DOHH2 (cell line): ENCODE data around the gene ACTN4.

ENCODE experiments used
- H3F3A ChIP-seq: fragments of 200-600 bp; sonication (generic), shearing (Covaris generic); 2 replicates; pipeline ENCODE4 v1.6.0; 2016; ENCODE audit warnings: antibody characterized with exemption, mild to moderate bottlenecking; ENCODE audit not compliant: control insufficient read depth, insufficient read depth
- H3K27ac ChIP-seq: fragments of 200-600 bp; sonication (generic); 2 replicates; pipeline ENCODE4 v1.5.1; 2014; ENCODE audit warnings: low read depth, mild to moderate bottlenecking, low read length, moderate library complexity
- H3K27me3 ChIP-seq: fragments of 200-600 bp; sonication (generic); 2 replicates; pipeline ENCODE4 v1.6.1; 2014; ENCODE audit warnings: mild to moderate bottlenecking, low read length, mixed read lengths; ENCODE audit not compliant: control insufficient read depth
- H3K36me3 ChIP-seq: fragments of 200-600 bp; sonication (generic); 2 replicates; pipeline ENCODE4 v1.6.1; 2014; ENCODE audit warnings: mild to moderate bottlenecking, low read length, moderate library complexity, mixed read lengths; ENCODE audit not compliant: control insufficient read depth
- H3K4me1 ChIP-seq: fragments of 200-600 bp; sonication (generic); 2 replicates; pipeline ENCODE4 v1.6.1; 2014; ENCODE audit warnings: mild to moderate bottlenecking, low read length, mixed read lengths; ENCODE audit not compliant: control insufficient read depth
- H3K4me2 ChIP-seq: fragments of 200-600 bp; sonication (generic); 2 replicates; pipeline ENCODE4 v1.6.0; 2014; ENCODE audit warnings: mild to moderate bottlenecking, low read length, moderate library complexity
- H3K4me3 ChIP-seq: fragments of 200-600 bp; sonication (generic); 2 replicates; pipeline ENCODE4 v1.5.1; 2014; ENCODE audit warnings: mild to moderate bottlenecking, low read length, mixed read lengths
- H3K79me2 ChIP-seq: fragments of 200-600 bp; sonication (generic); 2 replicates; pipeline ENCODE4 v1.6.1; 2014; ENCODE audit warnings: mild to moderate bottlenecking, low read length, mixed read lengths; ENCODE audit not compliant: control insufficient read depth
- H3K9me2 ChIP-seq: fragments of 200-600 bp; sonication (generic); replicated peaks from 2 replicates; pipeline ENCODE4 v1.6.1; 2014; ENCODE audit warnings: mild to moderate bottlenecking, low read length, mixed read lengths; ENCODE audit not compliant: control insufficient read depth
- H3K9me3 ChIP-seq: fragments of 200-600 bp; sonication (generic); 2 replicates; pipeline ENCODE4 v1.6.1; 2014; ENCODE audit warnings: antibody characterized with exemption, low read length, mixed read lengths; ENCODE audit not compliant: control insufficient read depth, insufficient read depth
- H4K20me1 ChIP-seq: fragments of 200-600 bp; sonication (generic); 2 replicates; pipeline ENCODE4 v1.6.0; 2014; ENCODE audit warnings: low read depth, mild to moderate bottlenecking, antibody characterized with exemption, low read length, moderate library complexity; ENCODE audit not compliant: control insufficient read depth, insufficient read depth
- CTCF ChIP-seq: fragments of 200-600 bp; sonication (generic); IDR thresholded peaks from one replicate; pipeline ENCODE4 v1.5.1; 2014; ENCODE audit warnings: antibody characterized with exemption, mild to moderate bottlenecking, low read depth, low read length; ENCODE audit not compliant: poor library complexity, severe bottlenecking
- EZH2phosphoT487 ChIP-seq: fragments of 200-600 bp; sonication (generic); IDR thresholded peaks from 2 replicates; pipeline ENCODE4 v1.6.1; 2017; ENCODE audit warnings: borderline replicate concordance, mild to moderate bottlenecking, antibody characterized with exemption, low read length, moderate library complexity, mixed read lengths

ACTN4 gene

GRCh38 chr19:38661136-38661535, 13.7 kb downstream of the ACTN4 start:
- peaks cover 30% of the 10 kb centered on the region for H4K20me1 ChIP-seq
- H3K79me2 ChIP-seq: peaks cover 97% of the 10 kb centered on the region
- peaks cover 24% of the 10 kb centered on the region for H3K36me3 ChIP-seq
- no peak overlapping the region for H3K4me2 ChIP-seq
- no peak overlapping the region for H3K27ac ChIP-seq
- H3K9me3 ChIP-seq: no peaks in the 10 kb centered on the region
- peaks cover 33% of the 10 kb centered on the region for H3K4me1 ChIP-seq
- no peaks in the 10 kb centered on the region for H3K9me2 ChIP-seq
- no peak overlapping the region for H3K4me3 ChIP-seq
- H3F3A ChIP-seq: no peaks in the 10 kb centered on the region
- no peaks in the 10 kb centered on the region for H3K27me3 ChIP-seq
- TF ChIP-seq CTCF (no peak), EZH2phosphoT487 (no peak)

GRCh38 chr19:38661996-38662395, 14.5 kb downstream of the ACTN4 start:
- peaks cover 42% of the 10 kb centered on the region for H3K4me1 ChIP-seq
- H3K9me2 ChIP-seq: no peaks in the 10 kb centered on the region
- H4K20me1 ChIP-seq: peaks cover 31% of the 10 kb centered on the region
- no peaks in the 10 kb centered on the region for H3K9me3 ChIP-seq
- H3K4me2 ChIP-seq: no peak overlapping the region
- H3F3A ChIP-seq: no peaks in the 10 kb centered on the region; the same call in 1 of the 2 replicates
- no peak overlapping the region for H3K4me3 ChIP-seq
- H3K79me2 ChIP-seq: peaks cover 97% of the 10 kb centered on the region
- H3K27me3 ChIP-seq: no peaks in the 10 kb centered on the region
- no peak overlapping the region for H3K27ac ChIP-seq
- peaks cover 18% of the 10 kb centered on the region for H3K36me3 ChIP-seq
- TF ChIP-seq CTCF: no peak
- TF ChIP-seq EZH2phosphoT487: no peak

GRCh38 chr19:38662537-38663155, 15.2 kb downstream of the ACTN4 start:
- peaks cover 97% of the 10 kb centered on the region for H3K79me2 ChIP-seq
- H3K9me3 ChIP-seq: no peaks in the 10 kb centered on the region
- H3F3A ChIP-seq: peaks cover 6% of the 10 kb centered on the region; the same call in 1 of the 2 replicates
- no peaks in the 10 kb centered on the region for H3K27me3 ChIP-seq
- TF ChIP-seq CTCF: no peak
- no peak for TF ChIP-seq EZH2phosphoT487
- H3K27ac ChIP-seq: no peak overlapping the region
- no peaks in the 10 kb centered on the region for H3K9me2 ChIP-seq
- H4K20me1 ChIP-seq: peaks cover 31% of the 10 kb centered on the region
- peaks cover 48% of the 10 kb centered on the region for H3K4me1 ChIP-seq
- H3K4me3 ChIP-seq: no peak overlapping the region
- peaks cover 14% of the 10 kb centered on the region for H3K36me3 ChIP-seq
- no peak overlapping the region for H3K4me2 ChIP-seq
